Inflammatory macrophage (primary cell): ENCODE data around the gene DRC1.
"Not testable (repeated sequence)": the region's sequence is repeated elsewhere in the genome, so short reads cannot be mapped to it uniquely, and the experiment has no call there.

ENCODE experiments used
- DNase-seq, 2 donors: peaks; one replicate each; pipeline ENCODE4 v3.0.0-alpha.2; 2020 to 2022

The DRC1 gene

GRCh38 chr2:26463244-26464192, 61.8 kb downstream of the DRC1 start:
- no peak for DNase-seq

- DNase-seq, result no peak
Observed at GRCh38 chr2:26464390-26465265, 62.9 kb downstream of the DRC1 start.

GRCh38 chr2:26465266-26465925, 63.7 kb downstream of the DRC1 start:
- no peak for DNase-seq

GRCh38 chr2:26465981-26466471, 64.3 kb downstream of the DRC1 start:
- DNase-seq, result no peak

- no peak for DNase-seq
Observed at GRCh38 chr2:26466662-26467310, 65.1 kb downstream of the DRC1 start.

- DNase-seq, result not testable (repeated sequence)
Observed at GRCh38 chr2:26468544-26468943, 66.8 kb downstream of the DRC1 start.

- peak; percentile 87 to 92 for DNase-seq
Observed at GRCh38 chr2:26469092-26469710, 67.5 kb downstream of the DRC1 start.

GRCh38 chr2:26469955-26470354, 68.2 kb downstream of the DRC1 start:
- no peak for DNase-seq

GRCh38 chr2:26470601-26471260, 69.0 kb downstream of the DRC1 start:
- DNase-seq, result no peak

GRCh38 chr2:26471289-26471688, 69.6 kb downstream of the DRC1 start:
- no peak for DNase-seq

- no peak for DNase-seq
Observed at GRCh38 chr2:26471766-26472706, 70.3 kb downstream of the DRC1 start.

- DNase-seq, result no peak
Observed at GRCh38 chr2:26472821-26473655, 71.3 kb downstream of the DRC1 start.

- DNase-seq, result no peak
Observed at GRCh38 chr2:26473796-26474195, 72.1 kb downstream of the DRC1 start.

- no peak for DNase-seq
Observed at GRCh38 chr2:26474261-26474785, 72.6 kb downstream of the DRC1 start.

- DNase-seq, result no peak
Observed at GRCh38 chr2:26475037-26475436, 73.3 kb downstream of the DRC1 start.

- no peak for DNase-seq
Observed at GRCh38 chr2:26475832-26476501, 74.2 kb downstream of the DRC1 start.

GRCh38 chr2:26477126-26477910, 75.6 kb downstream of the DRC1 start:
- peak; percentile 3 to 19 for DNase-seq
